Measurements from ENCODE around the gene FAM170B. TPM values are rescaled to one million over a fixed set of nuclear protein-coding genes. Genes with fewer than 3 reads are reported as not detected.
A peak's percentile ranks its signal among the peaks of the same experiment; 100 is the strongest.

The FAM170B gene
- total RNA-seq, 1 experiment from 2014 or later, result not detected

GRCh38 chr10:49169776-49170175 lies 36.0 kb upstream of the FAM170B start:
- DNase-seq (ENCODE audit: low read depth), result no peak

GRCh38 chr10:49168831-49169500 lies 35.1 kb upstream of the FAM170B start:
- peak; percentile 8 for DNase-seq (ENCODE audit: low read depth)

GRCh38 chr10:49168171-49168540 lies 34.3 kb upstream of the FAM170B start:
- no peak for DNase-seq (ENCODE audit: low read depth)

GRCh38 chr10:49167425-49168170 lies 33.8 kb upstream of the FAM170B start:
- DNase-seq (ENCODE audit: low read depth), result no peak

- no peak for DNase-seq (ENCODE audit: low read depth)
These were observed 32.9 kb upstream of the FAM170B start for GRCh38 chr10:49166484-49167400.

GRCh38 chr10:49165821-49166483 lies 32.1 kb upstream of the FAM170B start:
- no peak for DNase-seq (ENCODE audit: low read depth)

GRCh38 chr10:49165259-49165658 lies 31.4 kb upstream of the FAM170B start:
- no peak for DNase-seq (ENCODE audit: low read depth)

- DNase-seq (ENCODE audit: low read depth), result peak; percentile 21
These were observed 30.9 kb upstream of the FAM170B start for GRCh38 chr10:49164559-49165188.

GRCh38 chr10:49163741-49164140 lies 29.9 kb upstream of the FAM170B start:
- DNase-seq (ENCODE audit: low read depth), result peak; percentile 84

GRCh38 chr10:49162761-49163310 lies 29.0 kb upstream of the FAM170B start:
- no peak for DNase-seq (ENCODE audit: low read depth)

GRCh38 chr10:49162063-49162462 lies 28.2 kb upstream of the FAM170B start:
- no peak for DNase-seq (ENCODE audit: low read depth)

GRCh38 chr10:49161411-49161997 lies 27.7 kb upstream of the FAM170B start:
- DNase-seq (ENCODE audit: low read depth), result peak; percentile 79

- DNase-seq (ENCODE audit: low read depth), result no peak
These were observed 27.0 kb upstream of the FAM170B start for GRCh38 chr10:49160814-49161213.

- no peak for DNase-seq (ENCODE audit: low read depth)
These were observed 26.3 kb upstream of the FAM170B start for GRCh38 chr10:49160110-49160509.

- DNase-seq (ENCODE audit: low read depth), result no peak
These were observed 25.1 kb upstream of the FAM170B start for GRCh38 chr10:49158915-49159314.

- DNase-seq (ENCODE audit: low read depth), result no peak
These were observed 24.6 kb upstream of the FAM170B start for GRCh38 chr10:49158404-49158803.

- DNase-seq (ENCODE audit: low read depth), result no peak
These were observed 23.4 kb upstream of the FAM170B start for GRCh38 chr10:49157229-49157628.

GRCh38 chr10:49154641-49155040 lies 20.8 kb upstream of the FAM170B start:
- DNase-seq (ENCODE audit: low read depth), result no peak

GRCh38 chr10:49153971-49154370 lies 20.1 kb upstream of the FAM170B start:
- peak; percentile 51 for DNase-seq (ENCODE audit: low read depth)

GRCh38 chr10:49153115-49153514 lies 19.3 kb upstream of the FAM170B start:
- DNase-seq (ENCODE audit: low read depth), result no peak
